Measurements from ENCODE around the gene MUC15.
"Not testable (repeated sequence)": the region's sequence is repeated elsewhere in the genome, so short reads cannot be mapped to it uniquely, and the experiment has no call there.

DNA sequence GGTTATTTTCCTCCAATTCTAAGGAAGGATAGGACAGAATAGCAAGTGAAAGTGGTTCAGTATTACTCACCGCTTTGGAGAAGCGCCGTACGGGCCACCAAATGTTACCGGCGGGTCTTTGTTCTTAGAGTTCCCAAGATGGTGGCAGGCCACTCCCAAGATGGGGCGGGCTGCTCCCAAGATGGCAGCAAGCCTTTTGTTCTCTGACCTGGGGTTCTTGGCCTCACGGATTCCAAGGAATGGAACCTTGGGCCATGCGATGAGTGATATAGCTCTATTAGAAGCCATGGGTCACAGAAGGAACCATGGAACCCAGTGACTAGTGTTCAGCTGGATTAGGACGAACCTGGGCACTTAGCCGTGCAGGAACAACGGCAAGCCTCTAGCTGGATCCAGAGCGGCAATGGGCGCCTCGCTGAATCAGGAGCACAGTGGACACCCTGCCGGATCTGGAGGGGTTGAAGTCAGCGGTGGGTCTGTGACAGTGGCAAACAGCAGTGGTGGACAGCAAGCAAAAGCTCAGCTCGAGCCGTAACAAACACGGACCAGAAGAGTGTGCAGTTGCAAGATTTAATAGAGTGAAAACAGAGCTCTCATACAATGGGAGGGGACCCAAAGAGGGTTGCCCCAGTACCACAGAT, 25.1 kb upstream of the MUC15 start:
- not testable (repeated sequence) for TF ChIP-seq POLR2AphosphoS5, CTCF, POLR2A (IDR thresholded peaks at IDR 0.05)
